K562 (cell line): ENCODE results near the gene MFNG.

ENCODE experiments used
- BCL6 ChIP-seq: fragments of 250-450 bp; sonication (Bioruptor Pico); IDR thresholded peaks from 2 replicates; pipeline ENCODE4 v1.4.0; 2020
- SETDB1 ChIP-seq: IDR thresholded peaks from one replicate; pipeline ENCODE4 v1.6.1; 2012; ENCODE audit warnings: low read length, control low read depth, inconsistent platforms
- TCF7 ChIP-seq: sonication (generic); IDR thresholded peaks from 2 replicates; pipeline ENCODE4 v1.6.1; 2016; ENCODE audit warnings: antibody characterized with exemption, borderline replicate concordance
- ZNF197 ChIP-seq: fragments of 200-800 bp; sonication (Bioruptor generic); IDR thresholded peaks from 2 replicates; pipeline ENCODE4 v1.6.1; 2016; ENCODE audit warnings: low read depth, missing genetic modification characterization, missing compliant biosample characterization
- TF ChIP-seq, protein P1 (sequence below), 3 experiments: IDR thresholded peaks in 2 of 3; conservative IDR thresholded peaks in 1 of 3; 2 replicates each; pipeline ENCODE4 v1.5.1; 2011 to 2012; ENCODE audit warnings: low read length in 3 of 3, mild to moderate bottlenecking in 3 of 3, control low read depth in 2 of 3, improper control_type of control experiment in 1 of 3, inconsistent platforms in 1 of 3, low read depth in 1 of 3, mixed read lengths in 1 of 3, moderate library complexity in 1 of 3; ENCODE audit not compliant: insufficient read depth in 2 of 3
- TF ChIP-seq, protein P2 (sequence below): fragments of 450-650 bp; IDR thresholded peaks from 2 replicates; pipeline ENCODE4 v1.6.1; 2016; ENCODE audit warnings: borderline replicate concordance
- TF ChIP-seq, protein P3 (sequence below): sonication (generic); formaldehyde crosslinking; IDR thresholded peaks from 2 replicates; pipeline ENCODE4 v1.8.1; 2023; ENCODE audit warnings: mild to moderate bottlenecking, missing genetic modification reagents
- TF ChIP-seq, protein P4 (sequence below), 3 experiments: fragments of 200-800 bp in 1 of 3; fragments of 250-450 bp in 1 of 3; fragments of 450-650 bp in 1 of 3; sonication (Bioruptor Pico) in 1 of 3; sonication (Bioruptor generic) in 1 of 3; formaldehyde crosslinking in 1 of 3; IDR thresholded peaks; 2 replicates each; pipeline versions ENCODE4 v1.6.1 to v1.8.0; 2016 to 2022; ENCODE audit warnings: mild to moderate bottlenecking in 2 of 3, missing genetic modification characterization in 2 of 3, missing compliant biosample characterization in 1 of 3, moderate library complexity in 1 of 3

DNA sequence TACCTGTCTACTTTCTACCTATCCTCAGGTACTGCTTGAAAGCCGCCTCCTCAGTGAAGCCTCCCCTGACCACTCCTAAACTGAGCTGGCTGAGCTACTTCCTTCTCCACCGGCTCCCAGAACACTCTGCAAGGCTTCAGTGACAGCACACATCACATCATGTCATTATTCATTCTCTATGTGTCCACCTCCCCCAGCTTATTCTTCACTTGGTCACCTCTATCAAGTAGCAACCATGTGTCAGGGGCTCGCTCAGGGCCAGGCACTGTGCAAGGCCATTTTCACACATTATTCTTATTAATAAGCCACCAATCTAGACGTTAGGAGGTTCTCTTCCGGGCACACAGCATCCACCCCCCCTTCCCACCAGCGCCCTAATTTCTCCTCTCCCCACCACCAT, 55.2 kb downstream of the MFNG start:
- TF ChIP-seq, protein P1, sequence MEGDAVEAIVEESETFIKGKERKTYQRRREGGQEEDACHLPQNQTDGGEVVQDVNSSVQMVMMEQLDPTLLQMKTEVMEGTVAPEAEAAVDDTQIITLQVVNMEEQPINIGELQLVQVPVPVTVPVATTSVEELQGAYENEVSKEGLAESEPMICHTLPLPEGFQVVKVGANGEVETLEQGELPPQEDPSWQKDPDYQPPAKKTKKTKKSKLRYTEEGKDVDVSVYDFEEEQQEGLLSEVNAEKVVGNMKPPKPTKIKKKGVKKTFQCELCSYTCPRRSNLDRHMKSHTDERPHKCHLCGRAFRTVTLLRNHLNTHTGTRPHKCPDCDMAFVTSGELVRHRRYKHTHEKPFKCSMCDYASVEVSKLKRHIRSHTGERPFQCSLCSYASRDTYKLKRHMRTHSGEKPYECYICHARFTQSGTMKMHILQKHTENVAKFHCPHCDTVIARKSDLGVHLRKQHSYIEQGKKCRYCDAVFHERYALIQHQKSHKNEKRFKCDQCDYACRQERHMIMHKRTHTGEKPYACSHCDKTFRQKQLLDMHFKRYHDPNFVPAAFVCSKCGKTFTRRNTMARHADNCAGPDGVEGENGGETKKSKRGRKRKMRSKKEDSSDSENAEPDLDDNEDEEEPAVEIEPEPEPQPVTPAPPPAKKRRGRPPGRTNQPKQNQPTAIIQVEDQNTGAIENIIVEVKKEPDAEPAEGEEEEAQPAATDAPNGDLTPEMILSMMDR (IDR thresholded peaks at IDR 0.05 in 2 of 3, conservative IDR thresholded peaks at IDR 0.05 in 1 of 3; ENCODE audit: insufficient read depth in 2 of 3, low read depth in 1 of 3, low read length in 3 of 3): no peak
- TF ChIP-seq BCL6 (CRISPR knock-in tag) (no peak), ZNF197 (no peak), TCF7 (no peak), SETDB1 (no peak)
- TF ChIP-seq, protein P2, sequence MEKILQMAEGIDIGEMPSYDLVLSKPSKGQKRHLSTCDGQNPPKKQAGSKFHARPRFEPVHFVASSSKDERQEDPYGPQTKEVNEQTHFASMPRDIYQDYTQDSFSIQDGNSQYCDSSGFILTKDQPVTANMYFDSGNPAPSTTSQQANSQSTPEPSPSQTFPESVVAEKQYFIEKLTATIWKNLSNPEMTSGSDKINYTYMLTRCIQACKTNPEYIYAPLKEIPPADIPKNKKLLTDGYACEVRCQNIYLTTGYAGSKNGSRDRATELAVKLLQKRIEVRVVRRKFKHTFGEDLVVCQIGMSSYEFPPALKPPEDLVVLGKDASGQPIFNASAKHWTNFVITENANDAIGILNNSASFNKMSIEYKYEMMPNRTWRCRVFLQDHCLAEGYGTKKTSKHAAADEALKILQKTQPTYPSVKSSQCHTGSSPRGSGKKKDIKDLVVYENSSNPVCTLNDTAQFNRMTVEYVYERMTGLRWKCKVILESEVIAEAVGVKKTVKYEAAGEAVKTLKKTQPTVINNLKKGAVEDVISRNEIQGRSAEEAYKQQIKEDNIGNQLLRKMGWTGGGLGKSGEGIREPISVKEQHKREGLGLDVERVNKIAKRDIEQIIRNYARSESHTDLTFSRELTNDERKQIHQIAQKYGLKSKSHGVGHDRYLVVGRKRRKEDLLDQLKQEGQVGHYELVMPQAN: no peak
- TF ChIP-seq, protein P3, sequence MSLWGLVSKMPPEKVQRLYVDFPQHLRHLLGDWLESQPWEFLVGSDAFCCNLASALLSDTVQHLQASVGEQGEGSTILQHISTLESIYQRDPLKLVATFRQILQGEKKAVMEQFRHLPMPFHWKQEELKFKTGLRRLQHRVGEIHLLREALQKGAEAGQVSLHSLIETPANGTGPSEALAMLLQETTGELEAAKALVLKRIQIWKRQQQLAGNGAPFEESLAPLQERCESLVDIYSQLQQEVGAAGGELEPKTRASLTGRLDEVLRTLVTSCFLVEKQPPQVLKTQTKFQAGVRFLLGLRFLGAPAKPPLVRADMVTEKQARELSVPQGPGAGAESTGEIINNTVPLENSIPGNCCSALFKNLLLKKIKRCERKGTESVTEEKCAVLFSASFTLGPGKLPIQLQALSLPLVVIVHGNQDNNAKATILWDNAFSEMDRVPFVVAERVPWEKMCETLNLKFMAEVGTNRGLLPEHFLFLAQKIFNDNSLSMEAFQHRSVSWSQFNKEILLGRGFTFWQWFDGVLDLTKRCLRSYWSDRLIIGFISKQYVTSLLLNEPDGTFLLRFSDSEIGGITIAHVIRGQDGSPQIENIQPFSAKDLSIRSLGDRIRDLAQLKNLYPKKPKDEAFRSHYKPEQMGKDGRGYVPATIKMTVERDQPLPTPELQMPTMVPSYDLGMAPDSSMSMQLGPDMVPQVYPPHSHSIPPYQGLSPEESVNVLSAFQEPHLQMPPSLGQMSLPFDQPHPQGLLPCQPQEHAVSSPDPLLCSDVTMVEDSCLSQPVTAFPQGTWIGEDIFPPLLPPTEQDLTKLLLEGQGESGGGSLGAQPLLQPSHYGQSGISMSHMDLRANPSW (CRISPR knock-in tag): no peak
- TF ChIP-seq, protein P4, sequence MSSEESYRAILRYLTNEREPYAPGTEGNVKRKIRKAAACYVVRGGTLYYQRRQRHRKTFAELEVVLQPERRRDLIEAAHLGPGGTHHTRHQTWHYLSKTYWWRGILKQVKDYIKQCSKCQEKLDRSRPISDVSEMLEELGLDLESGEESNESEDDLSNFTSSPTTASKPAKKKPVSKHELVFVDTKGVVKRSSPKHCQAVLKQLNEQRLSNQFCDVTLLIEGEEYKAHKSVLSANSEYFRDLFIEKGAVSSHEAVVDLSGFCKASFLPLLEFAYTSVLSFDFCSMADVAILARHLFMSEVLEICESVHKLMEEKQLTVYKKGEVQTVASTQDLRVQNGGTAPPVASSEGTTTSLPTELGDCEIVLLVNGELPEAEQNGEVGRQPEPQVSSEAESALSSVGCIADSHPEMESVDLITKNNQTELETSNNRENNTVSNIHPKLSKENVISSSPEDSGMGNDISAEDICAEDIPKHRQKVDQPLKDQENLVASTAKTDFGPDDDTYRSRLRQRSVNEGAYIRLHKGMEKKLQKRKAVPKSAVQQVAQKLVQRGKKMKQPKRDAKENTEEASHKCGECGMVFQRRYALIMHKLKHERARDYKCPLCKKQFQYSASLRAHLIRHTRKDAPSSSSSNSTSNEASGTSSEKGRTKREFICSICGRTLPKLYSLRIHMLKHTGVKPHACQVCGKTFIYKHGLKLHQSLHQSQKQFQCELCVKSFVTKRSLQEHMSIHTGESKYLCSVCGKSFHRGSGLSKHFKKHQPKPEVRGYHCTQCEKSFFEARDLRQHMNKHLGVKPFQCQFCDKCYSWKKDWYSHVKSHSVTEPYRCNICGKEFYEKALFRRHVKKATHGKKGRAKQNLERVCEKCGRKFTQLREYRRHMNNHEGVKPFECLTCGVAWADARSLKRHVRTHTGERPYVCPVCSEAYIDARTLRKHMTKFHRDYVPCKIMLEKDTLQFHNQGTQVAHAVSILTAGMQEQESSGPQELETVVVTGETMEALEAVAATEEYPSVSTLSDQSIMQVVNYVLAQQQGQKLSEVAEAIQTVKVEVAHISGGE (CRISPR knock-in tag; IDR thresholded peaks at IDR 0.05): no peak
